Jurkat, Clone E6-1 (cell line): ENCODE data around the gene PHACTR4.
"Not testable (repeated sequence)": the region's sequence is repeated elsewhere in the genome, so short reads cannot be mapped to it uniquely, and the experiment has no call there.

Experiments
- DNase-seq: peaks from one replicate; pipeline ENCODE4 v3.0.0-alpha.2; 2011; ENCODE audit warnings: low read depth, low spot score
- H3K4me3 ChIP-seq: 2 replicates; pipeline ENCODE4 v1.5.1; 2011; ENCODE audit warnings: mild to moderate bottlenecking, low read length, control low read depth, moderate library complexity

The PHACTR4 gene

GRCh38 chr1:28540651-28541050 is 171.1 kb downstream of the PHACTR4 start:
- DNase-seq: no peak

DNA sequence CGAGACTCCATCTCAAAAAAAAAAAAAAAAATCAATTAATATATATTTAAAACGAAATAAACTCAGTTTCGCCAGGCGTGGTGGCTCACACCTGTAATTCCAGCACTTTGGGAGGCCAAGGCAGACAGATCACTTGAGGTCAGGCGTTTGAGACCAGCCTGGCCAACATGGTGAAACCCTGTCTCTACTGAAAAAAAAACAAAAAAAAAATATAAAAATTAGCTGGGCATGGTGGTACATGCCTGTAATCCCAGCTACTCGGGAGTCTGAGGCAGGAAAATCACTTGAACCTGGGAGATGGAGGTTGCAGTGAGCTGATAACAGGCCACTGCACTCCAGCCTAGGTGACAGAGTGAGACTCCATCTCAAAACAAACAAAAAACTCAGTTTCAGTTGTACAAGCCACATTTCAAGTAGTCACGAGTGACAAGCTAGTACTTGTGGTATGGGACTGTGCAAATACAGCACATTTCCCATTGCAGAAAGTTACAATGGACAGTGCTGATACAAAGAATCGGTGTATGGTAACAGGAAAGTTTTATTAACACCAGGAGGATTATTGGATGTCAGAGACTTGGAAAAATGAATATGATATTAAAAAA is 172.0 kb downstream of the PHACTR4 start:
- H3K4me3 ChIP-seq, DNase-seq: not testable (repeated sequence)

More at GRCh38 chr1:28540651-28541050, 171.1 kb downstream of the PHACTR4 start:
- H3K4me3 ChIP-seq: no peak overlapping the region

GRCh38 chr1:28545246-28545628 is 175.7 kb downstream of the PHACTR4 start:
- DNase-seq: no peak
- no peak overlapping the region for H3K4me3 ChIP-seq

- DNase-seq: no peak
- no peak overlapping the region for H3K4me3 ChIP-seq
Observed at GRCh38 chr1:28548318-28548717, 178.8 kb downstream of the PHACTR4 start.
